Measurements from ENCODE around the gene SPOP.

The SPOP gene

DNA sequence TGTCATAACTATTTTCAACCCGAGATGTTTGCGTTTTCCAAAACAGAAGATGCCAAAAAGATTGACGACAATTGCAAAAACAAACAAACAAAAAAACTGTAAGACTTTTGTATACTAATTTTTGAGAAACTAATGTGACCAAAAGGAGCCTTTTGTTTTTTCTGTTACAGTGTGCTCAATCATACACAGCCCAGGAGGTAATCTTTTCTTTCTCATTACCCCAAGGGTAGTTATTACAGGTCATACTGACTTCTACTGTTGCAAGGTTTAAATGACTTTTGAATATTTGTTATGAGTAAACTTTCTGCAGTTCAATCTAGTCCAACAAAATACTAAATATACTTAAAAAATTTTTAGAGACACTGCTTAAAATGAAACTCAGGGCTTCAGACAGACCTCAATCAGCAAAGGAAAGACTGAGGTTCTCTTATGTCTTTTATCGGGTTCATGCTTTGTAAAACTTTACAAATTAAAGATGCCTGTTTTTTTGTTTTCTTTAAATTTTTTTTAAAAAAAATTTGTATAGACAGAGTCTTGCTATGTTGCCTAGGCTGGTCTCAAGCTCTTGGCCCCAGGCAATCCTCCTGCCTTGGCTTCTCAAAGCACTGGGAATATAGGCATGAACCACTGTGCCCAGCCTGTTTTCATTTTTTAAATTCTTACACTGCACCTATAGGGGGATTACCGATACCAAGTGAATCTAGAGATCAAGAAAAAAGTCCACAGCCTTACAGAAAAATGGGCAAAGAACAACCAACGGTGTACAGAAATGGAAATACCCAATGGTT, 47.6 kb downstream of the SPOP start:
- no peak for DNase-seq
- Histone ChIP-seq H3K9ac (ENCODE audit: low read depth, low read length) (no peak overlapping the region), H3K4me3 (ENCODE audit: low read depth in 1 of 2, low read length in 2 of 2) (no peak overlapping the region), H3K4me2 (ENCODE audit: insufficient read depth, low read length) (no peak overlapping the region), H3K79me2 (ENCODE audit: insufficient read depth, low read length) (peaks cover 89% of the 10 kb centered on the region), H3K9me3 (ENCODE audit: insufficient read depth, low read length, severe bottlenecking) (no peaks in the 10 kb centered on the region), H4K20me1 (ENCODE audit: insufficient read depth, low read length) (peaks cover 18% of the 10 kb centered on the region; the same call in 1 of the 2 replicates), H3K27ac (ENCODE audit: low read length) (no peak overlapping the region), H3K4me1 (ENCODE audit: insufficient read depth, low read length) (no peaks in the 10 kb centered on the region), H3K27me3 (ENCODE audit: insufficient read depth, low read length, poor library complexity) (no peaks in the 10 kb centered on the region), H2AFZ (ENCODE audit: low read depth, low read length) (no peak overlapping the region), H3K36me3 (ENCODE audit: insufficient read depth, low read length) (peaks cover 8% of the 10 kb centered on the region; the same call in 1 of the 2 replicates)
- TF ChIP-seq, protein P1, sequence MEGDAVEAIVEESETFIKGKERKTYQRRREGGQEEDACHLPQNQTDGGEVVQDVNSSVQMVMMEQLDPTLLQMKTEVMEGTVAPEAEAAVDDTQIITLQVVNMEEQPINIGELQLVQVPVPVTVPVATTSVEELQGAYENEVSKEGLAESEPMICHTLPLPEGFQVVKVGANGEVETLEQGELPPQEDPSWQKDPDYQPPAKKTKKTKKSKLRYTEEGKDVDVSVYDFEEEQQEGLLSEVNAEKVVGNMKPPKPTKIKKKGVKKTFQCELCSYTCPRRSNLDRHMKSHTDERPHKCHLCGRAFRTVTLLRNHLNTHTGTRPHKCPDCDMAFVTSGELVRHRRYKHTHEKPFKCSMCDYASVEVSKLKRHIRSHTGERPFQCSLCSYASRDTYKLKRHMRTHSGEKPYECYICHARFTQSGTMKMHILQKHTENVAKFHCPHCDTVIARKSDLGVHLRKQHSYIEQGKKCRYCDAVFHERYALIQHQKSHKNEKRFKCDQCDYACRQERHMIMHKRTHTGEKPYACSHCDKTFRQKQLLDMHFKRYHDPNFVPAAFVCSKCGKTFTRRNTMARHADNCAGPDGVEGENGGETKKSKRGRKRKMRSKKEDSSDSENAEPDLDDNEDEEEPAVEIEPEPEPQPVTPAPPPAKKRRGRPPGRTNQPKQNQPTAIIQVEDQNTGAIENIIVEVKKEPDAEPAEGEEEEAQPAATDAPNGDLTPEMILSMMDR (IDR thresholded peaks at IDR 0.05; ENCODE audit: borderline replicate concordance, extremely low read depth, low read length, poor library complexity, severe bottlenecking), result no peak
- no peak for TF ChIP-seq EZH2 (IDR thresholded peaks at IDR 0.05; ENCODE audit: borderline replicate concordance, low read depth, low read length, severe bottlenecking)
- no peak for ATAC-seq (ENCODE audit: insufficient read depth, low read depth)

DNA sequence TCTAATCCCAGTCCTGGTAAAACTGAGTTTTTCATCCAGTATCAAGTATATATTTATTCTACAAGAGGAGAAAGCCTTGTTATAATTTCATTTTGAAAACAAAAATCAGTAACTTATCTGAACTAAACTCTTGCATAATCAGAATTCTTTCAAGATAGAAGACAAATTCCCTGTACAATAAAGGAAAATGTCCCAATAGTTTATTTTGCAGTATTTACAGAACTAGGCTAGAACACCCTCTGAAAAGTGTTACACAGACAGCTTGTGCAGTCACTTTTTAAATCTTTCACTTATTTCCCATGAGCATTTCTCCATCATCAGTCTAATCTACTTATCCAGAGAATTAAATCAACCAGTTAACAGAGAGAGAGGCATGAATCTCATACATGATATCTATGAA, 48.5 kb downstream of the SPOP start:
- Histone ChIP-seq H3K4me2 (ENCODE audit: insufficient read depth, low read length) (no peak overlapping the region), H3K9me3 (ENCODE audit: insufficient read depth, low read length, severe bottlenecking) (no peaks in the 10 kb centered on the region), H3K36me3 (ENCODE audit: insufficient read depth, low read length) (peaks cover 8% of the 10 kb centered on the region; the same call in 1 of the 2 replicates), H2AFZ (ENCODE audit: low read depth, low read length) (no peak overlapping the region), H3K4me1 (ENCODE audit: insufficient read depth, low read length) (no peaks in the 10 kb centered on the region), H3K79me2 (ENCODE audit: insufficient read depth, low read length) (peaks cover 89% of the 10 kb centered on the region), H3K27me3 (ENCODE audit: insufficient read depth, low read length, poor library complexity) (no peaks in the 10 kb centered on the region), H3K9ac (ENCODE audit: low read depth, low read length) (no peak overlapping the region), H3K4me3 (ENCODE audit: low read depth in 1 of 2, low read length in 2 of 2) (no peak overlapping the region), H3K27ac (ENCODE audit: low read length) (no peak overlapping the region), H4K20me1 (ENCODE audit: insufficient read depth, low read length) (peaks cover 21% of the 10 kb centered on the region; the same call in 1 of the 2 replicates)
- DNase-seq (no peak), ATAC-seq (ENCODE audit: insufficient read depth, low read depth) (no peak)
- TF ChIP-seq, protein P1 (IDR thresholded peaks at IDR 0.05; ENCODE audit: borderline replicate concordance, extremely low read depth, low read length, poor library complexity, severe bottlenecking), result no peak
- no peak for TF ChIP-seq EZH2 (IDR thresholded peaks at IDR 0.05; ENCODE audit: borderline replicate concordance, low read depth, low read length, severe bottlenecking)

DNA sequence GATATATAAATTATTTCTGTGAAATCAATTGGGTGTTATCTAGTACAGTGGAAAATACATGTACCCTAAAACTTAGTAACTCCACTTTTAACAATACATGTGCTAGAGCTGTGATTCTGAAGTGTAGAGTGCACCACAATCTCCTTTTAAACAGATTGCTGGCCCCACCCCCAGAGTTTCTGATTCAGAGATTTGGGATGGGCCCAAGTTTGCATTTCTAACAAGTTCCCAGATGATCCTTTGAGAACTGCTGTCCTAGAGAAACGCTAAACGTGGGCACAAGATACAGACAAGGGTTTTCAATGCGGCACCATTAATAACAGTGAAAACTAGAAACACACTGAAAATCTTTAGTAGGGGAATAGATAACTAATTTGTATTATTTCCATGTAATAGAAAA, 53.0 kb downstream of the SPOP start:
- Histone ChIP-seq H4K20me1 (ENCODE audit: insufficient read depth, low read length) (peaks cover 12% of the 10 kb centered on the region; the same call in 1 of the 2 replicates), H2AFZ (ENCODE audit: low read depth, low read length) (no peak overlapping the region), H3K27me3 (ENCODE audit: insufficient read depth, low read length, poor library complexity) (no peaks in the 10 kb centered on the region), H3K9ac (ENCODE audit: low read depth, low read length) (no peak overlapping the region), H3K4me2 (ENCODE audit: insufficient read depth, low read length) (no peak overlapping the region), H3K4me1 (ENCODE audit: insufficient read depth, low read length) (no peaks in the 10 kb centered on the region), H3K9me3 (ENCODE audit: insufficient read depth, low read length, severe bottlenecking) (no peaks in the 10 kb centered on the region), H3K36me3 (ENCODE audit: insufficient read depth, low read length) (peaks cover 26% of the 10 kb centered on the region), H3K4me3 (ENCODE audit: low read depth in 1 of 2, low read length in 2 of 2) (no peak overlapping the region), H3K27ac (ENCODE audit: low read length) (no peak overlapping the region), H3K79me2 (ENCODE audit: insufficient read depth, low read length) (peaks cover 55% of the 10 kb centered on the region)
- TF ChIP-seq, protein P1 (IDR thresholded peaks at IDR 0.05; ENCODE audit: borderline replicate concordance, extremely low read depth, low read length, poor library complexity, severe bottlenecking), result no peak
- no peak for TF ChIP-seq EZH2 (IDR thresholded peaks at IDR 0.05; ENCODE audit: borderline replicate concordance, low read depth, low read length, severe bottlenecking)
- DNase-seq (no peak), ATAC-seq (ENCODE audit: insufficient read depth, low read depth) (no peak)
